NOMO-1 treated with DMSO at 0.1 percent for 48 hours (cell line): ENCODE measurements around the gene BTN3A1.

Source experiments
- DNase-seq: peaks from one replicate; lab custom pipeline; 2025; ENCODE audit not compliant: unreplicated experiment; lab: John Stamatoyannopoulos, UW

Gene BTN3A1

DNA sequence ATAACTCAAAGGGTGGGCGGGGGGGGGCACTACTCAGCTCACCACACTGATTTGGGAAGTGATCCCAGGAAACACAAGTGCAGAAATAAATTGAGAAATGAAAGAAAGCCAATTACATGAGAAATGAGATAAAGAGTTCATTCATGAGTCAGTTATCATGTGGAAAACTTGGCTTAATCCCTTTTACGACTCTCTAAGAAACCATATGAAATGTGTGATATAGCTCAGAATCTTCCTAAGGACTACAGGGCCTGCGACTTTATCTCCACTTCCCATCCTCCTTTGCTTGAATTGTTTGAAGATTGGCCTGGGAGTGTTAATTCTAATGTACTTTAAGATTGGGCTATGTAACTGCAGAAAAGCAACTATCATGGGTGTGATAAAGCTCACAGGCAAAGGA lies 22.8 kb upstream of the BTN3A1 start:
- DNase-seq: no peak

DNA sequence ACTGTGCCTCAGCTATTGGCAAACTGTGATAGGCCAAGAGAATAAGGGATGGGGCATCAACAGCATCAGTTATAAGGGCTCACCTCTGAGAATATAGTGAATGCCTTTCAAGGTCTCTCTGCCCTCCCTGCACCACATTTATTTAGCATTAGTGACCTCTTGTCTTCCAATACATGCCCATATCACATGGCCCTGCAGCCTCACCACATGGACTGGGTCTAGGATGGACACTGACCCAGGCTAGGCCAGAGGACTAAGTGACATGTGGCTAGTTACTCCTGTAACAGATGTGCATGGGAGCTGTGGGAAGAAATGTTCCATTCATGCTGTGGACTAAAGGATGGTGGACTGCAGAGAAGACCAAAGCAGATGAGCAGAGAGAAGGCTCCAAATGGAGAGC lies 22.3 kb upstream of the BTN3A1 start:
- DNase-seq: no peak

DNA sequence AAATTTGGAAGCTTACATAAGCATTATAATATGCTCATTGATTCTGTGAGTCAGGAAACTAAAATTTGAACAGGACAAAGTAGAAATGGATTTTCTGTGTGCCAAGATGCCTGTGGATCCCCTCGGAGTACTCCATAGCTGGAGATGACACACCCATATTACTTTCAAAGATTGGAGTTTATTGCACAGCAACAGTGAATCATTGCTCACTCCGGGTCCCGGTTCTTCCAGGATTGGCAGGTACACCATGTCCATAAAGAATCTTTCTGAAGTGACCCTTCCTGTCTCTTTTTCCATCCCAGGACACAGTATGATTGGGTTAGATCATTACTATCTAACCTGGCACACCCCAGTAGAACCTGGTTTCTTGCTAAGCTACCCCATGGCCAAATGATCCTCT lies 21.8 kb upstream of the BTN3A1 start:
- DNase-seq: no peak

DNA sequence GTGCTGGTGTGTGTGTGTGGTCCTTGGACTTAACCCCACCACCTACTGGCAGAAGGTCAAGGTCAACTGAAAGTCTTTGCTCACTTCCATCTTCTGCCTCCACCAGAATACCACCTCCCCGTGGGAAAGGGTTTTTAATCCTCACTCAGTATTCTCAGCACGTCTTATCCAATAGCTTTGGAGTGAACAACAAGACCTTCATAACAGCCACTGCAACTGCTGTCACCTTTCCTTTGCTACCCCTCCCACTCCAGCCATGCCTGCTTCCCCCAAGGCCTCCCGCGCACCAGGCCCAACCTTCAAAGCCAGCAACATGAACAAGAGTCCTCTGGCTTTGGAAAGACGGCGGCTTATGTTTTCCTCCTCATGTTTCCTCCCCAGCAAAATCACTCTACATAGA lies 20.0 kb upstream of the BTN3A1 start:
- no peak for DNase-seq

DNA sequence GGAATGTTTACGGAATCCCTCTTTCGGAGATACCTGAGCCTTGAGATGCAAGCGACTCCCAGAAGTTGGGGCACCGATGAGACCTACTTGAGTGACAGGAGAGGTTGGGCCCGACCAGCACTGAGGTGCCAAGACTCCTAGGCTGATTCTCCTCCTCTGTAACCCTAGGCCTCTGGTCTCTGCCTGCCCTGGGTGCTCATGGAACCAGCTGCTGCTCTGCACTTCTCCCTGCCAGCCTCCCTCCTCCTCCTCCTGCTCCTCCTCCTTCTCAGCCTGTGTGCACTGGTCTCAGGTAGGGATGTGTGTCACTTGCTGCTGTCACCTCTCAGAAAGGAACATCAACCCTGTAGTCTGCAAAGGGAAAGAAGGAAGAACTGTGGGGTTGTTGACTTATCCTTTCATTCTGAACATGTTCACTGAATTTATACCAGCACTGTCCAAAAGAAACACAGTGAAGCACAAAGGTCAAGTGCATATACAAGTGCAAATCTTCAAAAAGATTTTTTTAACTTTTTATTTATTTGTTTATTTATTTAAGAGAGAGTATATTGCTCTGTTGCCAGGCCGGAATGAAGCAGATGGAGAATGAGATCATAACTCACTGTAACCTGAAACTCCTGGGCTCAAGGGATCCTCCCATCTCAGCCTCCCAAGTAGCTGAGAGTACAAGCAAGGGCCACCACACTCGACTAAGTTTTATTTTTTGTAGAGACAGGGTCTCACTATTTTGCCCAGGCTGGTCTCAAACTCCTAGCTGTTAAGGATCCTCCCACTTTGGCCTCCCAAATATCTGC lies 18.3 kb upstream of the BTN3A1 start:
- DNase-seq: no peak

DNA sequence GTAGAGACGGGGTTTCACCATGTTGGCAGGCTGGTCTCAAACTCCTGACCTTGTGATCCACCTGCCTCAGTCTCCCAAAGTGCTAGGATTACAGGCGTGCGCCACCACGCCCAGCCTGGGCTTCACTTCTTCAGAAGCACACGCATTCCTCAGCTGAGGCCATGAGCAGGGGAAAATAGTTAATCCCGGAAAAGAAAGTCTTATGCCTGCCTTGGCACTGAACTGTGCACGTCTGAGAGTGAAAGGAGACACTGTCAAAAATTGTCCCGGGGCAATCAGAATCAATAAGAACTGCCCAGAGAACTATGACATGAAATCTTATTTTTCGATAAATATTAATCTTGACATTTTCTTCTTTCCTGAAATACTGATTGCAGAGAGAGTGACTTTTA lies 16.3 kb upstream of the BTN3A1 start:
- no peak for DNase-seq

DNA sequence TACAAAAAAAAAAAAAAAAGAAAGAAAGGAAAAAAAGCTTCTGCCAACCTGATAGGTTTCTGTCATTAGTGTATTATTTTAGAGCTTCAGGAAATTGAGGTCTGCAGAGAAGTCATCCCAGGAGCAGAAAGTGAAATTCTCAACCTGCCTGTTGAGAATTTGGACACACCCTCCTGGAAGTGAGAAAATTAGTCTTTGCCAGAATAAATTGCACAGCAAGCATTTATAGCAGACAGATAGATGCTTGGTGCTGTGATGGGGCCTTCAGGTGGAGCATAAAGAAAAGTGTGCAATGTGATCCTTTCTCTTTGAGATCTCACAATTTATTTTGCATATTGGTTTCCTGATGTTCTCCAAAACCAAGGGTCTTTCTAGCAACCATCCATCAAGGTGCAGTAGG lies 14.5 kb upstream of the BTN3A1 start:
- no peak for DNase-seq

DNA sequence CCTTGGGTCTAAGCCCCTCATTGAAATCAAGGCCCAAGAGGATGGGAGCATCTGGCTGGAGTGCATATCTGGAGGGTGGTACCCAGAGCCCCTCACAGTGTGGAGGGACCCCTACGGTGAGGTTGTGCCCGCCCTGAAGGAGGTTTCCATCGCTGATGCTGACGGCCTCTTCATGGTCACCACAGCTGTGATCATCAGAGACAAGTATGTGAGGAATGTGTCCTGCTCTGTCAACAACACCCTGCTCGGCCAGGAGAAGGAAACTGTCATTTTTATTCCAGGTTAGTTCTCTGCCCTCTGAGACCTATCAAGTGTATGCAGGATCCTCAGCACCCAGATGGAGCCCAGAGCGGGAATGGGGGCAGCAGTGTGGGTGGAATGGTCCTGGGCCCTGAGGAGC lies 14.1 kb upstream of the BTN3A1 start:
- DNase-seq: no peak

DNA sequence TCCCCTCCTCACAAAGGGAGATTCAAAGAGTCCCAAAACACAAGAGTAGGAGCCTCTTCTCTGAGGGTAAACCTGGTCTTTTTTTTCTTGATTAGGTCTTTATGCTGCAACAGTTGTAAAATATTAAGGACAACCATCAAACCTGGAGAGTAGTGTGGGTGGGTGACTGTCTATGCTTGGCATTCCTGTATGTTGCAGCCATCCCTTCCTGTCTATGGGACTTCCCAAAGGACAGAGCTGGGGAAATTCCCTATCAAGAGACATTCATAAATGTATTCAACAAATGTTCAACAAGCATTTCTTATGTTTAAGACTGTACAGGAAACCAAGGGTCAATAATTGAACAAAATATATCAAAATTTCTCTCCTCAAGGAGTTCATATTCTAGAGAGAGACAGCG lies 13.6 kb upstream of the BTN3A1 start:
- DNase-seq: no peak

DNA sequence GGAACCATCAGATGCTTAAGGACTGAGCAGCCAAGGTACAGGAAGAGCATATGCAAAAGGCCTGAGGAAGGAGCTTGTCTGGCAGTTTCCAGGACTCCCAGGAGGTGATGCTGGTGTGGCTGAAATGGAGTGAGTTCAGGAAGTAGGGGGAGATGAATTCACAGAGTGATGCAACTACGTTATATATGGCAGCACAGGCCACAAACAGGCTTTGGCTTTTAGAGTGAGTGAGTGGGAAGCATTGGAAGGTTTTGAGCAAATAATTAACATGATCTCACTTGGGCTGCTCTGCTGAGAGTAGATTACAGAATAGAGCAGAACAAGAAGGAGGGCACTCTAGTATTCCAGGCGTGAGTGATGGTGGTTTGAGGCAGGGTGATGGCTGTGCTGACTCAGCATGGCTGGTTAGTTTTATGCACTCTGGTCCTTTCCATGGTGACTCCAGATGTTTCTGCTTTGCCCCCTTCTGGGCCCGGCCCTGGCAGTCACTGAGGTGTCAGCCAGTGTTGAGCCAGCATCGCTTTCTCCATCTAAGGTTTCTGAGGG lies 12.7 kb upstream of the BTN3A1 start:
- peak; percentile 58 for DNase-seq

DNA sequence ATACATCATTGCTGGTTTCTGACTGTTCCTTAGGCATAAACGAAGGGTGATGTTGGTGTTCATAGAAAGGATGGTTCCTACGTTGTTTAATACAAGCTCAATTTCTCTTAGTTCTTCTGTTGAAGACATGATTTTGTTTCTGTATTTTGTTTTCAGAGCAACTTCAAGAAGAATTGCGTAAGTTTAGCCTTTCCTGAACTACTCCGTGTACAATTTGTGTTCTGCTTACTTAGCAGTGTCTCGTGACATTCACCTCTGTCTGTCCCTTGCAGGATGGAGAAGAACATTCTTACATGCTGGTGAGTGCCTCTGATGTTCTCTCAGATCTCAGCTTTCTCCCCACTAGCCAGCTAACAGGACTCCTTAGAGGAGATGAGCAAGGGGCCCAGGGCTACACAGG lies 11.5 kb upstream of the BTN3A1 start:
- DNase-seq: no peak

DNA sequence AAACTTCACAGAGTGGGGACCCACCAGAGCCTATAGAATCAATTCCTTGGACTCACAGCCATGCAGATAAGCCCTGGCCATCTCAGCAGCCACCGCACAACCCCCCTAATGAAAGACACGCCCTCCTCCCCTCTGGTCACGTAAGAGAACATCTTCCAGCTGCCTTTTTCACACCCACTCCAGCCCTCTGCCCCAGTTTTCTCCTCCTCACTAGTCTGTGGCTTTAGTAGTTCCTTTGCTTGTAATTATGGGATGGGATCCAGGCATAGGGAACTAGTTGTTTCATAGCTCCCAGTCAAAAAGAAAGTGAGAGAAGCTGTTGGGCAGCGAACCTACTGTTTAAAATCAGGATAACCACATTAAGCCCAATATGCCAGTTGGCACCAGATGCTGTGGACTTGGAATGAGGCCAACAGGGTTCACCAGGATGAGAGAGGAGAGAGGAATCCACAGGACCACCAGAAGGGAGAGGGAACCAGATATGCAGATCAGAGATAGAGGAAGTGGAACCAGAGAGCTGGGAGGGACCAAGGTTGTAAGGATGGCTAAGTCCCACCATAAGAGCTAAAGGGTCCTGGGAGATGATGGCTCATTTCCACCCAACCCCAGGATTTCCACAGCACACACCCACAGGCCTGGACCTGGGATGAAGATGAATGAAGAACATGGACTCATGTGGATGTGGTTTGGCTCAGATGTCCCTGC lies 9.0 kb upstream of the BTN3A1 start:
- DNase-seq: no peak

DNA sequence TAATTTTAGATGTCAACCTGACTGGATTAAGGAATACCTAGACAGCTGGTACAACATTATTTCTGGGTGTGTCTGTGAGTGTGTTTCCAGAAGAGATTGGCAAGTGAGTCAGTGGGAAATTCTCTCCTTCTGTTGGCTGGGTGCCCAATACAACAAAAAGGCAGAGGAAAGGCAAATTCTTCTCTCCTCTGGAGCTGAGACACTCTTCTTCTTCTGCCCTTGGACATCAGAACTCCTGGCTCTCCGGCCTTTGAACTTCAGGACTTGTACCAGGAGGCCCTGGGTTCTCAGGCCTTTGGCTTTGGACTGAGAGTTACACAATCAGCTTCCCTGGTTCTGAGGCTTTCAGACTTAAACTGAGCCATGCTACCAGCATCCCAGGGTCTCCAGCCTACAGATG lies 7.8 kb upstream of the BTN3A1 start:
- no peak for DNase-seq

DNA sequence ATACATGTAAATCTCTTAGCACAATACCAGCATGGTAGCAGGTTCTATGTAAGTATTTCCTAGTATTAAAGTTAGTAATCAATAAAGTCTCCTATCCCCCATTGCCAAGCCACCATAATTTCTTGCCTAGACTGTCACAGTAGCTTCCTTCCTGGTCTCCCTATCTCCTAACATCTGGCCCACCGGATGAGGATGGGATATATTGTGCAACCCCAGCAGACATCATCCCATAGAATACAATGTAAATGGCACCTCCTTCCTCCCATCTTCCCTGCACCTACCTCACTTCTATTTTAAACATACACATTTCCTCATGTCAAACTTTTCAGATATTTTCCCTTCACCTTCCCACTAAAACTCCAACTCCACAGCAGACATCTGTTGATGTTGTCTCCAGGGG lies 3.5 kb upstream of the BTN3A1 start:
- no peak for DNase-seq

DNA sequence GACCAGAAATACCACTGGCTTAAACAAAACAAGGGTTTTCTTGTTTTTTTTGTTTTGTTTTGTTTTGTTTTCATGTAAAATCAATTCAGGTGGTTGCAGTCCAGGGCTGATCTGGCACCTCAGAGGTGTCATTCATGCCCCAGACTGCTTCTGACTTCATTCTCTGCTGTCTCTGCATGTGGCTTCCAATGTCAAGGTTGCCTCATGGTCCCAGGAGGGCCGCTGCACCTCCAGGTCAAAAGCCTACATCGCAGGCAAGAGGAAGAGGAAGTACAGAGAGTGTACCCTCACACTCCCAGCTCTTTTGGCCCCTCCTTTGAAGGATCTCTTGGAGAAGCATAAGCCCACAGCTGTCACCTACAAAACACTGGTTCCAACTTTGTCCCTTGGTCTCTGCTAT lies 1.4 kb upstream of the BTN3A1 start:
- DNase-seq: peak; percentile 30

DNA sequence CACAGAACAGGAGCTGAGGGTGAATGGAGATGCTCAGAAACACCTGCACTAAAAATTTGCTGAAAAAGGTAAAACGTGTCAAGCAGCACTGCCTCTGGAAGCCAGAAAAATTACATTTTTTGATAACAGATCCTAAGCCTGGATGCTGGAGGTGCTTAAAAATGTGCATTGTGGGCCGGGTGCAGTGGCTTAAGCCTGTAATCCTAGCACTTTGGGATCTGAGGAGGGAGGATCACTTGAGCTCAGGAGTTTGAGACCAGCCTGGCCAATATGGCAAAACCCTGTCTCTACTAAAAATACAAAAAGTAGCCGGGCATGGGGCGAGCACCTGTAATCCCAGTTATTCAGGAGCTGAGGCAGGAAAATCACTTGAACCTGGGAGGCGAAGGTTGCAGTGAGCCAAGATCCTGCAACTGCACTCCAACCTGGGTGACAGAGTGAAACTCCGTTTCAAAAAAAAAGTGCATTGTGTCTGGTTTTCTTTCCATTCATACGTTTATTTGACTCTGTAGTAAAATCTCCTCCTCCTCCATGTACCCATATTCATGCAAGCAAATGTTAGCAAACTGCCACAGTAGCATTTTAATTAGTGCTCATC lies 587 bp upstream of the BTN3A1 start:
- DNase-seq: no peak

DNA sequence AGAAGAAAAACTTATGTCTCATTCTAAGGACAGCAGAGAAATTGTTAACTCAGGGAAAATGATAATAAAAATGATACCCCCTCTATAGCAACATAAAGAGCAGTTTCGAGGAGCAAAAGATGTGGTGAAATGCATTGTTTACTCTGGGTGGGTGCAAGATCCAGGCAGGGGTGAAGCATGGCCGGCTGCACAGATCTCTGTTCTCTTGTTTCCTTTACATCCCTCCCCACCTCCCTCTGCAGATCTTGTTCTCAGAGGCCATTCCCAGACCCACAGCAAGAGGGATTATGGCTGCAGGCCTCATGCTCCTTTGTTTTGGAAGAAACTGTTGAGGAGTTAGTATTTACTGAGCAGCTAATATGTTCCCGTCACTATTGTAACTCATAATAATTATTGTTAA lies 1.8 kb downstream of the BTN3A1 start:
- no peak for DNase-seq

DNA sequence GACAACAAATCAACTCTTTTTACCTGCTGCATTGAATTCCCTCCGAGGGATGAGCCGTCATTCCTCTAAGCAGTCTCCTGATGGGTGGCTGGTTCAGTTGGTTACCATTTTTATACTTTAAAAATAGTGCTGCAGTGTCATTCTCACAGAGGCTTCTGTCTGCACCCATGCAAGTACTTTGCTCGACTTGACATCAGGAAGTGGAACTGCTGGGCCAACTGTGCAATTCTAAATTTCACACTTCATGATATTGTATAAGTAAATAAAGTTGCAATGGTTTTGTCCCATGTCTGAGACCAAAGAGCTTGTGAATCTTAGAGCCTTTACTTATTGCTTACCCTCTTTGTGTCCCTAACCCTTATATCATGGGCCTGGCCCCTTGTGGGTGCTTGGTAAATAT lies 2.5 kb downstream of the BTN3A1 start:
- DNase-seq: peak; percentile 46

DNA sequence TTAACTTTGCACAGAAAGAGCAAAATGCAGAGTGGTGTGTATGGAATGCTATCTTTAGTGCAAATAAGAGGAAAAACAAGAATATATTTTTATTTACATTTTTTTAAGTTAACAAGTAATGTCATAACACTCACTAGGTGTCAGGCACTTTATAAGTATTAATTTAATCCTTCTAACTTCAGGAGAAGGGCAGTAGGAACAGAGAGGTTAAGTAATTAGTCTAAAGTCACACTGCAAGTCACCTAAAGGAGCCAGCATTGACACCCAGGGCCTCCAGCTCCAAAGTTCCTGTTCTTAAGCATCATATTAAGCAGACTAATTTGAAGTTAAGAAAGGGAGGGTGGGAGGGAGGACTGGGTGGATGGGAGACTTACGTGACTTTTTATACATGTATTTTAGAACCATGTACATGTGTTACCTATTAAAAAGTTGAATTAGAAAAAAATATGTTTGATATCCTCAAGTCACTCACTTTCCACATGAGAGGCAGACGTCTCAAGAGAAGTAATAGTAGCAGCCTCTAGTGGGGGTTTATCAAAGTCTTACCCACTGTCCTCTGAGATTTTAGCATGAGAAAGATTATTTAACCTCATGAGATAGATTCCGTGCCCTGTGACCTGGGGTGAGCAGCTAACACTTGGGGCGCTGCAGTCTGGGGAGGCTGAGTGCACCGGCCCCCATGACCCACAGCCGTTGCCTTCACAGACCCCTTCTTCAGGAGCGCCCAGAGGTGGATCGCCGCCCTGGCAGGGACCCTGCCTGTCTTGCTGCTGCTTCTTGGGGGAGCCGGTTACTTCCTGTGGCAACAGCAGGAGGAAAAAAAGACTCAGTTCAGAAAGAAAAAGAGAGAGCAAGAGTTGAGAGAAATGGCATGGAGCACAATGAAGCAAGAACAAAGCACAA lies 7.0 kb downstream of the BTN3A1 start:
- DNase-seq: no peak

DNA sequence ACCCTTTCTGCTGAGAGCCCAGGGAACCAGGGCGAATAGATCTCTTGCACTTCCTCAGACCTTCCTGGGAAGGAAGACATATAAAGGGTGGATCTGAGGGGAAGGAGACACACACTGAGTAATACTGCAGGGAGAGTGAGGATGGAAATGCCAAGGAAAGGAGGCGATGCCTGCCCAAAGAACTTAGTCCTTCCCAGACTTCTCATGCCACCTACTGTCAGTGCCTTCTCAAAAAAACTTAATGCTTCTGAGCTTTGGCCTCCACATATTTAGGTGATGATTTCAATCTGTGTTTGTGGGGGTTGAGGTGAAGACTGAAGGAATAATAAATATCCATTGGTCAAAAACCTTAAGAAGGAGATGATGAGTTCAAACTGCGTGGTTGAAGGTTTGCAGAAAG lies 9.7 kb downstream of the BTN3A1 start:
- no peak for DNase-seq

DNA sequence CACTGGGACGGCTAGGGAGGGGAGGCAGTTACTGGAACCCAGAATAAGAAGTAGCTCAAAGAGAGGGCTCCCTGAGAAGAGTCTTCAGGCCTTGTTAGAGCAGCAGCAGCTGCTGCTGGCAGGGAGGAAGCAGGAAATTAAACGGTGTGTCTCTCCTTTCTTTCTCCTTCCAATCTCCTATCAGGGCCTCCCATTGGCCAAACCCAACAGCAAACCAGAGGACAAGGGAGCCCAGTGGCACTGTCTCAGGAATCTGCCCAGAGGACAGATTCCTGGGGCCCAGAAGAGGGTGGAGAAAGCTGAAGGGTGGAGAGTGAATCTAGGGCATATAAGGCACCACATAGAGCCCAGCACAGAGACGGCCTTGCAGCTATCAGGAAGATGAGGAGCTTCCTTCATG lies 10.2 kb downstream of the BTN3A1 start:
- DNase-seq: no peak
